Caco-2 (cell line): ENCODE measurements around the gene MS4A6A. TPM values are rescaled to one million over a fixed set of nuclear protein-coding genes. Genes with fewer than 3 reads are reported as not detected.

Source experiments
- BruUV-seq: library from RNA; stranded (reverse); fragments of 400-500 nt; replicated peaks from 2 replicates; lab custom pipeline; 2021; lab: Mats Ljungman, UMichigan
- CTCF ChIA-PET: fragments of 300-600 bp; sonication (Branson Sonifier 250); formaldehyde crosslinking; loops from one replicate; lab custom pipeline; 2022; ENCODE audit warnings: antibody characterized with exemption; lab: Charles Lee
- POLR2A ChIA-PET: fragments of 300-600 bp; sonication (Branson Sonifier 250); formaldehyde crosslinking; loops from one replicate; lab custom pipeline; 2022; ENCODE audit warnings: antibody characterized with exemption; lab: Charles Lee
- DNase-seq, 2 experiments: peaks; one replicate each; pipeline versions ENCODE4 v3.0.0 to v3.0.0-alpha.2; 2020 to 2022
- H3K27me3 ChIP-seq: replicated peaks from 2 replicates; pipeline ENCODE4 v1.6.0; 2011; ENCODE audit warnings: low read length; ENCODE audit not compliant: control insufficient read depth, insufficient read depth
- H3K36me3 ChIP-seq: 2 replicates; pipeline ENCODE4 v1.5.1; 2011; ENCODE audit warnings: low read length; ENCODE audit not compliant: control insufficient read depth, insufficient read depth
- H3K4me1 ChIP-seq: fragments of 250-450 bp; sonication (Bioruptor Pico); 2 replicates; pipeline ENCODE4 v1.5.1; 2020; ENCODE audit warnings: mild to moderate bottlenecking
- H3K4me3 ChIP-seq: 2 replicates; pipeline ENCODE4 v1.5.1; 2011; ENCODE audit warnings: low read depth, mild to moderate bottlenecking, control low read depth, low read length
- H3K9me3 ChIP-seq: fragments of 250-450 bp; sonication (Bioruptor Pico); 2 replicates; pipeline ENCODE4 v1.5.1; 2020; ENCODE audit warnings: mild to moderate bottlenecking, moderate library complexity
- H3K27ac Mint-ChIP-seq: one replicate; pipeline ENCODE4 v1.8.0; 2022; ENCODE audit warnings: mixed read lengths; ENCODE audit not compliant: unreplicated experiment
- H3K27me3 Mint-ChIP-seq: one replicate; pipeline ENCODE4 v1.8.0; 2022; ENCODE audit warnings: mixed read lengths; ENCODE audit not compliant: insufficient read depth, unreplicated experiment
- H3K36me3 Mint-ChIP-seq: one replicate; pipeline ENCODE4 v1.8.0; 2022; ENCODE audit warnings: mild to moderate bottlenecking, mixed read lengths; ENCODE audit not compliant: insufficient read depth, unreplicated experiment
- H3K4me1 Mint-ChIP-seq: one replicate; pipeline ENCODE4 v1.8.0; 2022; ENCODE audit warnings: low read depth, mixed read lengths; ENCODE audit not compliant: unreplicated experiment
- H3K4me3 Mint-ChIP-seq: one replicate; pipeline ENCODE4 v1.8.0; 2022; ENCODE audit warnings: mild to moderate bottlenecking, moderate library complexity, mixed read lengths; ENCODE audit not compliant: unreplicated experiment
- H3K9me3 Mint-ChIP-seq: one replicate; pipeline ENCODE4 v1.8.0; 2022; ENCODE audit warnings: mixed read lengths; ENCODE audit not compliant: unreplicated experiment
- CTCF ChIP-seq, 2 experiments: fragments of 200-600 bp in 1 of 2; IDR thresholded peaks; 1 replicate in 1 of 2; 2 replicates in 1 of 2; pipeline versions ENCODE4 v1.5.1 to v1.8.0; 2011 to 2022; ENCODE audit warnings: antibody characterized with exemption in 1 of 2, control low read depth in 1 of 2, inconsistent platforms in 1 of 2, low read depth in 1 of 2, low read length in 1 of 2, mild to moderate bottlenecking in 1 of 2, moderate library complexity in 1 of 2; ENCODE audit not compliant: insufficient read depth in 1 of 2, severe bottlenecking in 1 of 2, unreplicated experiment in 1 of 2
- intact Hi-C: fragments of 100-400 bp; cut with micrococcal nuclease; formaldehyde crosslinking; loops from one replicate; pipeline ENCODE4 v1.10.0; 2022; ENCODE audit not compliant: unreplicated experiment
- total RNA-seq: library from RNA; stranded (reverse); gene quantifications from 2 replicates; pipeline ENCODE4 v1.2.3, GENCODE V29; 2022

The MS4A6A gene
- total RNA-seq, 1 experiment from 2014 or later, result not detected

GRCh38 chr11:60184824-60185511, 2.1 kb upstream of the MS4A6A start:
- H3K4me1 Mint-ChIP-seq, result peaks cover 7% of the 10 kb centered on the region
- no peaks in the 10 kb centered on the region for H3K36me3 Mint-ChIP-seq
- no peak for DNase-seq
- ChIA-PET POLR2A (no interaction called here), CTCF (no interaction called here)
- no peak overlapping the region for H3K4me3 ChIP-seq
- peak overlapping the region; percentile 18 for H3K4me3 Mint-ChIP-seq
- BruUV-seq, result no TSS peak
- H3K4me1 ChIP-seq, result peaks cover 15% of the 10 kb centered on the region
- H3K36me3 ChIP-seq, result no peaks in the 10 kb centered on the region; the same call in 1 of the 2 replicates
- intact Hi-C loops, result no loop called here
- no peak for TF ChIP-seq CTCF (IDR thresholded peaks at IDR 0.05; ENCODE audit: insufficient read depth in 1 of 2, low read depth in 1 of 2, low read length in 1 of 2, severe bottlenecking in 1 of 2, unreplicated experiment in 1 of 2)
- 0 out of 2 replicates have a peak, but pooled peaks cover 3% of the 10 kb centered on the region for H3K9me3 ChIP-seq
- H3K27me3 Mint-ChIP-seq, result no peaks in the 10 kb centered on the region
- H3K27ac Mint-ChIP-seq, result peak overlapping the region; percentile 30
- no peaks in the 10 kb centered on the region for H3K27me3 ChIP-seq
- H3K9me3 Mint-ChIP-seq, result peaks cover 18% of the 10 kb centered on the region

GRCh38 chr11:60183591-60184205, 815 bp upstream of the MS4A6A start:
- DNase-seq, result no peak
- Histone ChIP-seq H3K4me1 (peaks cover 15% of the 10 kb centered on the region), H3K4me3 (no peak overlapping the region), H3K36me3 (no peaks in the 10 kb centered on the region; the same call in 1 of the 2 replicates), H3K27me3 (no peaks in the 10 kb centered on the region), H3K9me3 (0 out of 2 replicates have a peak, but pooled peaks cover 3% of the 10 kb centered on the region)
- BruUV-seq, result no TSS peak
- intact Hi-C loops, result no loop called here
- ChIA-PET CTCF (no interaction called here), POLR2A (no interaction called here)
- no peaks in the 10 kb centered on the region for H3K27me3 Mint-ChIP-seq
- no peak for TF ChIP-seq CTCF (IDR thresholded peaks at IDR 0.05; ENCODE audit: insufficient read depth in 1 of 2, low read depth in 1 of 2, low read length in 1 of 2, severe bottlenecking in 1 of 2, unreplicated experiment in 1 of 2)
- H3K36me3 Mint-ChIP-seq, result no peaks in the 10 kb centered on the region
- no peak overlapping the region for H3K4me3 Mint-ChIP-seq
- H3K9me3 Mint-ChIP-seq, result peaks cover 13% of the 10 kb centered on the region
- peaks cover 7% of the 10 kb centered on the region for H3K4me1 Mint-ChIP-seq
- H3K27ac Mint-ChIP-seq, result no peak overlapping the region

- no peak for TF ChIP-seq CTCF (IDR thresholded peaks at IDR 0.05; ENCODE audit: insufficient read depth in 1 of 2, low read depth in 1 of 2, low read length in 1 of 2, severe bottlenecking in 1 of 2, unreplicated experiment in 1 of 2)
- Mint-ChIP-seq H3K27ac (no peak overlapping the region), H3K36me3 (no peaks in the 10 kb centered on the region), H3K4me1 (no peaks in the 10 kb centered on the region), H3K27me3 (peaks cover 5% of the 10 kb centered on the region), H3K9me3 (no peaks in the 10 kb centered on the region), H3K4me3 (no peak overlapping the region)
- no TSS peak for BruUV-seq
- intact Hi-C loops, result no loop called here
- H3K36me3 ChIP-seq, result no peaks in the 10 kb centered on the region
- no peaks in the 10 kb centered on the region for H3K27me3 ChIP-seq
- H3K4me3 ChIP-seq, result no peak overlapping the region
- H3K4me1 ChIP-seq, result no peaks in the 10 kb centered on the region
- CTCF ChIA-PET, result no interaction called here
- no peak for DNase-seq
- POLR2A ChIA-PET, result no interaction called here
- no peaks in the 10 kb centered on the region for H3K9me3 ChIP-seq
These were observed 7.0 kb downstream of the MS4A6A start for GRCh38 chr11:60175860-60176275.
